ENCODE data around the gene ZNF652. TPM values are rescaled to one million over a fixed set of nuclear protein-coding genes. Genes with fewer than 3 reads are reported as not detected.

The ZNF652 gene
- polyA plus RNA-seq, 1 donor from 2014 or later = 26.7 TPM

GRCh38 chr17:49353607-49354006 lies 8.4 kb downstream of the ZNF652 start:
- Histone ChIP-seq H3K4me3 (ENCODE audit: low read length) (no peak overlapping the region), H3K79me2 (replicated peaks; ENCODE audit: insufficient read depth, low read length) (peaks cover 83% of the 10 kb centered on the region), H3K9ac (ENCODE audit: low read length) (no peak overlapping the region), H3K4me2 (ENCODE audit: low read length) (no peak overlapping the region), H3K27me3 (ENCODE audit: insufficient read depth, low read depth, low read length) (no peaks in the 10 kb centered on the region), H3K9me3 (ENCODE audit: low read length) (no peaks in the 10 kb centered on the region), H3K27ac (ENCODE audit: low read length) (no peak overlapping the region), H2AFZ (ENCODE audit: low read depth, low read length) (no peak overlapping the region), H3F3A (ENCODE audit: insufficient read depth, low read length, poor library complexity, severe bottlenecking) (no peaks in the 10 kb centered on the region), H3K36me3 (ENCODE audit: insufficient read depth, low read length) (no peaks in the 10 kb centered on the region), H3K9me2 (ENCODE audit: insufficient read depth, low read length) (no peaks in the 10 kb centered on the region), H4K20me1 (ENCODE audit: insufficient read depth) (no peaks in the 10 kb centered on the region)
- TF ChIP-seq RAD21 (conservative IDR thresholded peaks at IDR 0.05) (no peak), TAF1 (IDR thresholded peaks at IDR 0.05; ENCODE audit: low read depth) (no peak), EP300 (conservative IDR thresholded peaks at IDR 0.05; ENCODE audit: poor library complexity, severe bottlenecking) (no peak), CTCF (IDR thresholded peaks at IDR 0.05; ENCODE audit: poor library complexity, severe bottlenecking) (no peak), SMC3 (conservative IDR thresholded peaks at IDR 0.05; ENCODE audit: poor library complexity) (no peak), POLR2AphosphoS5 (IDR thresholded peaks at IDR 0.05) (no peak), REST (IDR thresholded peaks at IDR 0.05; ENCODE audit: borderline replicate concordance) (no peak)

- no peaks in the 10 kb centered on the region for H4K20me1 ChIP-seq (ENCODE audit: insufficient read depth)
- TF ChIP-seq SMC3 (conservative IDR thresholded peaks at IDR 0.05; ENCODE audit: poor library complexity) = no peak
- TF ChIP-seq MXI1 (conservative IDR thresholded peaks at IDR 0.05; ENCODE audit: poor library complexity, severe bottlenecking) = no peak
- TF ChIP-seq RAD21 (conservative IDR thresholded peaks at IDR 0.05) = no peak
- TF ChIP-seq REST (IDR thresholded peaks at IDR 0.05; ENCODE audit: borderline replicate concordance) = no peak
- TF ChIP-seq TAF1 (IDR thresholded peaks at IDR 0.05; ENCODE audit: low read depth) = no peak
- no peak for TF ChIP-seq EZH2 (IDR thresholded peaks at IDR 0.05; ENCODE audit: borderline replicate concordance, insufficient read depth, low read length, poor library complexity, severe bottlenecking)
- TF ChIP-seq POLR2AphosphoS5 (IDR thresholded peaks at IDR 0.05) = no peak
- TF ChIP-seq EP300 (conservative IDR thresholded peaks at IDR 0.05; ENCODE audit: poor library complexity, severe bottlenecking) = no peak
- no peak for TF ChIP-seq CTCF (IDR thresholded peaks at IDR 0.05; ENCODE audit: poor library complexity, severe bottlenecking)
Observed at GRCh38 chr17:49352587-49353154, 9.4 kb downstream of the ZNF652 start.

More at GRCh38 chr17:49352587-49353154, 9.4 kb downstream of the ZNF652 start:
- Histone ChIP-seq H3K9me2 (ENCODE audit: insufficient read depth, low read length) (no peaks in the 10 kb centered on the region), H3K4me2 (ENCODE audit: low read length) (no peak overlapping the region), H3K27me3 (ENCODE audit: insufficient read depth, low read depth, low read length) (no peaks in the 10 kb centered on the region), H3K36me3 (ENCODE audit: insufficient read depth, low read length) (no peaks in the 10 kb centered on the region), H3K4me3 (ENCODE audit: low read length) (no peak overlapping the region), H3K9ac (ENCODE audit: low read length) (no peak overlapping the region), H3F3A (ENCODE audit: insufficient read depth, low read length, poor library complexity, severe bottlenecking) (no peaks in the 10 kb centered on the region), H3K79me2 (replicated peaks; ENCODE audit: insufficient read depth, low read length) (peaks cover 83% of the 10 kb centered on the region), H2AFZ (ENCODE audit: low read depth, low read length) (no peak overlapping the region), H3K27ac (ENCODE audit: low read length) (no peak overlapping the region), H3K9me3 (ENCODE audit: low read length) (no peaks in the 10 kb centered on the region)

All from neural cell (in vitro differentiated cells).